AG04450 (cell line): Measurements from ENCODE around the gene DLGAP4. TPM values are rescaled to one million over a fixed set of nuclear protein-coding genes. Genes with fewer than 3 reads are reported as not detected.

ENCODE experiments used
- CTCF ChIA-PET: fragments of 300-600, 350-600 bp; formaldehyde crosslinking; extraction: SDS; loops from one replicate; lab custom pipeline; 2022; ENCODE audit warnings: antibody characterized with exemption, inconsistent platforms; lab: Charles Lee
- POLR2A ChIA-PET: fragments of 350-600 bp; formaldehyde crosslinking; extraction: SDS; loops from one replicate; lab custom pipeline; 2021; ENCODE audit warnings: antibody characterized with exemption, inconsistent platforms; lab: Yijun Ruan, JAX
- DNase-seq: peaks from one replicate; pipeline ENCODE4 v3.0.0-alpha.2; 2011; ENCODE audit warnings: low read depth, low spot score
- H3K27ac ChIP-seq: one replicate; pipeline ENCODE4 v1.5.1; 2012; ENCODE audit warnings: low read depth, low read length, control low read depth
- H3K27me3 ChIP-seq: one replicate; pipeline ENCODE4 v1.6.0; 2012; ENCODE audit warnings: low read length; ENCODE audit not compliant: control insufficient read depth, insufficient read depth
- H3K4me3 ChIP-seq: 2 replicates; pipeline ENCODE4 v1.5.1; 2011; ENCODE audit warnings: mild to moderate bottlenecking, low read depth, low read length, control low read depth
- H3K9me3 ChIP-seq: 2 replicates; pipeline ENCODE4 v1.5.1; 2012; ENCODE audit warnings: low read length; ENCODE audit not compliant: control insufficient read depth, insufficient read depth
- CTCF ChIP-seq: IDR thresholded peaks from 2 replicates; pipeline ENCODE4 v1.5.1; 2011; ENCODE audit warnings: low read depth, low read length, control low read depth, inconsistent platforms
- polyA plus RNA-seq: library from polyadenylated mRNA; depleted of rRNA; stranded (reverse); fragments of >200 nt; gene quantifications from 2 replicates; pipeline ENCODE4 v1.2.3, GENCODE V29; 2011

DLGAP4 gene
- polyA plus RNA-seq, 1 experiment = 17.7 TPM

- no peak overlapping the region for H3K4me3 ChIP-seq
- no peak overlapping the region for H3K27ac ChIP-seq
- peaks cover 15% of the 10 kb centered on the region for H3K27me3 ChIP-seq
- ChIA-PET CTCF (no interaction called here), POLR2A (interaction anchor here (1.0 kb wide), 1 partner anchor 574 kb away, joined by 4 read pairs; the partner anchor contains the start of gene RBM39)
- TF ChIP-seq CTCF = no peak
- no peaks in the 10 kb centered on the region; the same call in 1 of the 2 replicates for H3K9me3 ChIP-seq
- no peak for DNase-seq
Observed at GRCh38 chr20:36315545-36316351, 9.6 kb downstream of the DLGAP4 start.

- ChIA-PET CTCF (no interaction called here), POLR2A (no interaction called here)
- Histone ChIP-seq H3K4me3 (no peak overlapping the region), H3K27me3 (peaks cover 6% of the 10 kb centered on the region), H3K9me3 (no peaks in the 10 kb centered on the region; the same call in 1 of the 2 replicates), H3K27ac (no peak overlapping the region)
- TF ChIP-seq CTCF = no peak
- no peak for DNase-seq
Observed at GRCh38 chr20:36317675-36318074, 11.5 kb downstream of the DLGAP4 start.

GRCh38 chr20:36318166-36318565 is 12.0 kb downstream of the DLGAP4 start:
- no peak for TF ChIP-seq CTCF
- CTCF ChIA-PET = no interaction called here

GRCh38 chr20:36319356-36320260 is 13.5 kb downstream of the DLGAP4 start:
- H3K27ac ChIP-seq = no peak overlapping the region
- TF ChIP-seq CTCF = no peak
- peaks cover 6% of the 10 kb centered on the region for H3K27me3 ChIP-seq
- no peak overlapping the region for H3K4me3 ChIP-seq
- ChIA-PET CTCF (no interaction called here), POLR2A (no interaction called here)
- DNase-seq = no peak
- no peaks in the 10 kb centered on the region for H3K9me3 ChIP-seq

More at GRCh38 chr20:36318166-36318565, 12.0 kb downstream of the DLGAP4 start:
- Histone ChIP-seq H3K27ac (no peak overlapping the region), H3K27me3 (peaks cover 6% of the 10 kb centered on the region), H3K9me3 (no peaks in the 10 kb centered on the region; the same call in 1 of the 2 replicates), H3K4me3 (no peak overlapping the region)
- no peak for DNase-seq
- POLR2A ChIA-PET = no interaction called here
